T-helper 2 cell treated with Interferon-gamma antibody and Interleukin-4, amounts not matched to agents 100 ng/mL and 5 ng/mL, for 36 hours (primary cell): ENCODE data around the gene SRXN1. TPM values are rescaled to one million over a fixed set of nuclear protein-coding genes. Genes with fewer than 3 reads are reported as not detected.
"Not testable (repeated sequence)": the region's sequence is repeated elsewhere in the genome, so short reads cannot be mapped to it uniquely, and the experiment has no call there.

ENCODE experiments used
- intact Hi-C: fragments of 100-400 bp; cut with micrococcal nuclease; formaldehyde crosslinking; loops from one replicate; pipeline ENCODE4 v1.15.1; 2023
- total RNA-seq: library from RNA; stranded (reverse); gene quantifications from 2 replicates; pipeline ENCODE4 v1.2.3, GENCODE V29; 2022

The SRXN1 gene
- total RNA-seq, 1 donor from 2014 or later = 14.1 TPM

DNA sequence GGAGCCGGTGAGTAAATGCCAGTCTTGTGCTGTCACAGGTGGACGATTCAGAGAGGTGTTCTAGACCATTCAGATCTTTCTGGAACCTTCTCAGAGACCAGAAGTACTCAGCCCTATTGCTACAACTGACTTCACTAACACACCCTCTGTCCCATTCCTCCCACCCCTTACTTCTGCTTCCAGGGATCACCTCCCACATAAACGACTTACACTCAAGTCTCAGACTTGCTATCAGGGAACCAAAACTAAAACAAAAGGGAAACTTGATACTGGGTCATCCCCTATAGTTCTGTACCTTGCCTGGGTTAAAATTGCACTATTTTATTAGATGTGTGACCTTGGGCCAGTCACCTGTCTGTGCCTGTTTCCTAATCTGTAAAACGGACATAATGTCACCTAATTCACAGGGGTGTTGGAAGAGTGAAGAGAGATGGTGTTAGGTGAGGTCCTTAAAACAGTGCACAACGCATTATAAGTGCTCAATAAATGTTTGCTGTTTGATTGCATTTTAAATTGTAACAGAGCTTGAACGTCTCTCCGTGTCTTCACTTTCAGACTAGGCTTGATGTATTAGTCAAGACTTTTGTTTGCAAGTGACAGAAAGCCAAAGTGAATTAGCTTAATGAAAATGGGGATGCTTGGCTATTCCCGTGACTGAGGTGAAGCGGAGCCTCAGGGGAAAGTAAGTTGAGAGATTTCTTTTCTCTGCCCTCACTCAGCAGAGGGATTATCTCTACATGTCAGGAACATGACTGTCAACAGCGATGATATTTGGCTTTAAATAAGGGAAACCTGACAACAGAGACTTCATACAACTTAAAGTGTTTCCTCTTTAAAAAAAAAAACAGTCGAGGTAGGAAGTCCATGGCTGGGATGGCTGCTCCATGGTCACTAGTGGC is 3.0 kb upstream of the SRXN1 start:
- intact Hi-C loops = no loop called here

DNA sequence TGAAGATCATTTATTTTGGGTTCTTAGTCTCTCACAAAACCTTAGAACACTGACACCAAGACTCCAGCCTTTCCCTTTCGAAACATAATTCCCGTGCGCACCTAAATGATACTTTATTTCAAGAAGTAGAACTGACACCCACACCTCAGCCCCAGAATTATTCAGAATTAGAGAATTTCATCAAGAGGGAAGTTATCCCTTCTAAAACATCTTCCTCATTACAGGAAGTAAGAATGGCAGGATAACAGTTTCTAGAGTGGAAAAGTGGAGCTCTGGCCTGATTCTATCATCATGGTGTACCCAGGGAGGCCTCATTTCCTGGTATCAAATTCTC is 1.4 kb upstream of the SRXN1 start:
- intact Hi-C loops = no loop called here

DNA sequence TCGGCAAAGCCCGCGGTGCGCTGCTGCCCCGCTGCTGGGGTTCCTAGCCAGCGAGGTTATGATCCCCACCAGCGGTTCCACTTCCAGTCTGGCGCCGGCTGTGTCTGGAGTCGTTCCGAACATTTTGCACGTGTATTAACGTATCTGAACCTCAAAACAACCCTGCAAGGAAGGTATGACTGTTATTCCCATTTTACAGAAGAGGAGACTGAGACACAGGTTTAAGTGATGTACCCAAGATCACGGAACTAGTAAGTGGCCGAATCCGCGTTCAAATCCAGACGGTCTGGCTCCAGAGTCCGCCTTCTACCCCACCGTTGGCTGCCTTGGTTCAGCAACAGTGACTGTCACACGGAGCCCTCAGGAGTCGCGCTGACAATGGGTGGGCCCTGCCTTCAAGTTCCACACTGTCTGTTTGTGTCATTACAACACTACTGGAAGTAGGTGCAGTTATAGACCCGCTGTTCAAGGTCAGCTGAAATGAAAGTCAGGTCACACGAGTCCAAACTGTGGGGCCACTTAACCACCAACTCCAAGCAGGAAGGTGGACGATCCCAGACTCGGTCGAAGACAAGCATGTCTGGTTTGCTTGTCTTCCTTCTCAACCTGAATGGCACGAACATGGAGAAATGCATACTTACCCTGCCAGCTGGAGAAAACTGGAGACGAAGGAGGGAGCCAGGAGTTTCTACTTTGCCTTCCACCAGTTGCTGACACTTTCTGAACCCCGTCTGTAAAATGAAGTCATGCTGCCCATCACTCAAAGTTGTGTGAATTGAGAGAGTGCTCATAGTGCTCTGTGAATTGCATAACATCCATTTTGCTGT is 803 bp upstream of the SRXN1 start:
- intact Hi-C loops = loop anchor here (2.0 kb wide), 2 partner anchors 13 to 111 kb away; partner anchors contain the start of gene CSNK2A1

DNA sequence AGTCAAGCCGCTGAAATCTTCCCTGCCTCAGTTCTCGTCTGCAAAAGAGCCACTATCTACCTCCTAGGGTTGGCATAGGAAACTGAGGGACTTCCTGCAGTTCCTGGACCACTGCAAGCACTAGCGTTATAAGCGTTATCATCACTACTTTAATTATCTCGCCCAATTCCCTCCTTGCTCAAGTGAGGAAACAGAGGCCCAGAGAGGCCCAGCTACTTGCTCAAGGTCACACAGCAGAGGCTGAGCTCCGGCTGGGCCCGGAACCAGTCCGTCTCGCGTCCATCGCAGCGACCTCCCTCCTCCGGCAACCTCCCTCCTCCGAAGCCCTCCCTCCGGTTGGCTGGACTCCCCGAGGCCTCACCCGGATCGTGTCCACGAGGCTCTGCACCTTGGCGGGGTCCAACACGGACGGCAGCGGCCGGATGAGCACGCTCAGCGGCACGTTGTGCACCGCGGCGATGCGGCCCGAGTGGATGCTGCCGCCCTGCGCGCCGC is 338 bp downstream of the SRXN1 start:
- intact Hi-C loops = loop anchor here (2.0 kb wide), 2 partner anchors 14 to 110 kb away; partner anchors contain the start of gene CSNK2A1

DNA sequence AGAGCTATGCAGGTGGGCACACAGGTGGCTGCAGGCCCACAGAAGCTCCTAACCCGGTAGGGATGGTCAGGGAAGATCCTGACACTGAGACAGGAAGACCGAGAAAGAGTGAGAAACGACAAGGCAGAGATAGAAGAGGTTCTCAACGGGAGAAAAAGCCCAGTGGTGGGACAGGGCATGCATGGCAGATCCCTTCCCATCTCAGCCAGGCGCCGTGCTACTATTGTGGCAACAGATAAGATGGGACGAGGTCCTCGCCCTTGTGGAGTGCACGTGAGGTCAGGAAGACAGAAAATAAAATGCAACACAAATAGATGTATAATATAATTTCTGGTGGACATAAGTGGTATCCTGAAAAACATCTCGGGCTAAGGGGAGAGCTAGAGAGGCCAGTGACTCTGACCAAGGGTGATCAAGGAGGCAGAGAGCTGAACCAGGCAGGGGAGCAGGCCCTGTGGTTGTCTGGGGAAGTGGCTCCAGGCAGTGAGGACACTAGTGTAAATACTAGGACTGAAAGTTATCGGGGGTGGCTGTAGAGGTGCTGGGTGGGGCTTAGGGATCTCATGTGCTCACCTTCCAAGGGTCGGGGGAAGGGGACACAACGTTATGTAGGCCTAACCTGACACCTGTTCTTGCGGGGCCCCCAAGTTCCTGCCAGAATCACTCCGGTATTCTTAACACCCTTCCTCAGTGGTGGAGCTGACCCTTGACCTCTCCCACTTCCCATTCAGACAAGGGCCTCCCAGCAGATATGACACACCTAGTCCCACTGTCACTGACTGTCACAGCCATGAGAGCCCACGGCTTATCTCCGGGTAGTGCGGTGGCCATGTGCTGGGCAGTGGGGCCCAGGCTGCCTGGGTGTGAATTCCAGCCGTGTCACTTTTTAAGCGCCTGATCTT is 1.0 kb downstream of the SRXN1 start:
- intact Hi-C loops = loop anchor here (2.0 kb wide), 2 partner anchors 15 to 109 kb away; partner anchors contain the start of gene CSNK2A1

- intact Hi-C loops = no loop called here
Measured at GRCh38 chr20:650954-651353, 2.0 kb downstream of the SRXN1 start.

- intact Hi-C loops = no loop called here
Measured at GRCh38 chr20:650281-650680, 2.7 kb downstream of the SRXN1 start.

GRCh38 chr20:647479-648019 is 5.5 kb downstream of the SRXN1 start:
- intact Hi-C loops = loop anchor here (5.0 kb wide), 1 partner anchor 85 kb away; no protein-coding TSS in a partner anchor

DNA sequence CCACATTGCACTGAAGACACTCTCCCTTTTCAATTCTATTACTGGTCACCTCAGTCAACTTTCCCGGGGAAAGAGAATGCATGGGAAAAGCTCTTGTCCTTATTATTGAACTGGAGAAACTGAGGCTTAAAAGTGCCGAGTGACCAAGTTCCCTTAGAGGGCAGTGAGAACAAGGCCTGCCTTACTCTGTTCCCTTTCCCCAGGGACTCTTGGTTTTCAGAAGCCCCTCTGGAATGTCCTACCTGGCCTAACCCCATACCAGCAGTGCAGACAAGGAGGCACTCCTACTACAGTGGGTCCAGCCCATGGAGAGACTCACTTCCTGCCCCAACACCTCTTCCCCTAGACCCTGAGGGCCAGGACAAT is 6.1 kb downstream of the SRXN1 start:
- intact Hi-C loops = loop anchor here (5.0 kb wide), 1 partner anchor 85 kb away; no protein-coding TSS in a partner anchor

DNA sequence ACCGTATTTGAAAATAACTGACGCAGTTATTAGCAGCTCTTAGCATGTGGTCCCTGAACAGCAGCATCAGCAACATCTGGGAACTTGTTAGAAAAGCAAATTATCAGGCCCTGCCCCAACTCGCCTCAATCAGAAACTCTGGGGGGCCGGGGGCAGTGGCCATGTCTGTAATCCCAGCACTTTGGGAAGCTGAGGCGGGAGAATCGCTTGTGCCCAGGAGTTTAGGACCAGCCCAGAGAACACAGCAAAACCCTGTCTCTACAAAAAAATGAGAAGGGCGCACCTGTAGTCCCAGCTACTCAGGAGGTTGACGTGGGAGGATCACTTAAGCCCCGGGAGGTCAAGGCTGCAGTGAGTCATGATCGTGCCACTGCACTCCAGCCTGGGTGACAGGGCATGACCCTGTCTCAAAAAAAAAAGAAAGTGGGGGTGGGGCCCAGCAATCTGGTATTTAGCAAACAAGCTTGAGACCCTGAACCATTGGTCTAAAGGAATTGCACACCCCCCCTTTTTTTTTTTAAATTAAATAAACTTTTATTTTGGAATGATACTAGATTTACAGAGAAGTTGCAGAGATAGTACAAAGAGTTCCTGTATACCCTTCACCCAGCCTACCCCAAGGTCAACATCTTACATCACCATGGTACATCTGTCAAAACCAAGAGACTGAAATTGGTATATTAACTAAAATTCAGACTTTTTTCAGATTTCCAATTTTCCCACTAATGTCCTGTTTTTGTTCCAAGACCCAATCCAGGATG is 6.7 kb downstream of the SRXN1 start:
- intact Hi-C loops = loop anchor here (5.0 kb wide), 1 partner anchor 84 kb away; no protein-coding TSS in a partner anchor

GRCh38 chr20:645318-646106 is 7.5 kb downstream of the SRXN1 start:
- intact Hi-C loops = loop anchor here (1.0 to 5.0 kb wide), 2 partner anchors 83 to 291 kb away; no protein-coding TSS in a partner anchor

GRCh38 chr20:644692-645317 is 8.2 kb downstream of the SRXN1 start:
- intact Hi-C loops = loop anchor here (1.0 to 5.0 kb wide), 2 partner anchors 83 to 291 kb away; no protein-coding TSS in a partner anchor

GRCh38 chr20:642398-643174 is 10.4 kb downstream of the SRXN1 start:
- intact Hi-C loops = no loop called here

DNA sequence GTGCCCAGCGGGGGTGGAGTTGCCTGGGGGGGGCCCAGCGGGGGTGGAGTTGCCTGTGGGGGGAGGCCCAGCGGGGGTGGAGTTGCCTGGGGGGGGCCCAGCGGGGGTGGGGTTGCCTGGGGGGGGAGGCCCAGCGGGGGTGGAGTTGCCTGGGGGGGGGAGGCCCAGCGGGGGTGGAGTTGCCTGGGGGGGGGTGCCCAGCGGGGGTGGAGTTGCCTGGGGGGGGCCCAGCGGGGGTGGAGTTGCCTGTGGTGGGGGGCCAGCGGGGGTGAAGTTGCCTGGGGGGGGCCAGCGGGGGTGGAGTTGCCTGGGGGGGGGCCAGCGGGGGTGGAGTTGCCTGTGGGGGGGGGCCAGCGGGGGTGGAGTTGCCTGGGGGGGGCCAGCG is 11.0 kb downstream of the SRXN1 start:
- intact Hi-C loops = not testable (repeated sequence)

- intact Hi-C loops = no loop called here
Measured at GRCh38 chr20:641516-641875, 11.5 kb downstream of the SRXN1 start.

GRCh38 chr20:640674-641515 is 12.1 kb downstream of the SRXN1 start:
- intact Hi-C loops = no loop called here

- intact Hi-C loops = no loop called here
Measured at GRCh38 chr20:638579-638978, 14.4 kb downstream of the SRXN1 start.
